GM10266 (cell line): ENCODE results near the gene HK1.
"Not testable (repeated sequence)": the region's sequence is repeated elsewhere in the genome, so short reads cannot be mapped to it uniquely, and the experiment has no call there.

Experiments
- DNase-seq: peaks from one replicate; pipeline ENCODE4 v3.0.0; 2012; ENCODE audit errors: extremely low spot score
- TF ChIP-seq, protein P1 (sequence below): IDR thresholded peaks from 2 replicates; pipeline ENCODE4 v1.5.1; 2012; ENCODE audit warnings: mild to moderate bottlenecking, low read depth; ENCODE audit not compliant: control insufficient read depth, insufficient read depth; ENCODE audit errors: missing control alignments

The HK1 gene

DNA sequence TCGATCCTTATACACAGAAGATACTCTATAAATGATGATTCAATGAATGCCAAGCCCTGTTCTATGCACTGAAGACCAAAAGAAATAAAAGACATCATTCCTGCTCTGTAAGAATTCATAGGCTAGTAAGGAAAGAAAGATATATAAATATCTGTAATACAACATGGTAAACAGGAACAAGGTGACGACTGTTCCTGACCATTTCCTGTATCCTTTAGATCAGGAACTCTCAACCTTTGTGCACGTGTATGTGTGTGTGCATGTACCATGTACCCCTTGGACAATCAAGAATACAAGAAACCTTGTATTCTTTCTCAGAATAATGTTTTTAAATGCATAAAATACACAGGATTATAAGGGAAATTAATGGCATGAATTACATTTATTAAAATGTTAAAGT lies 7.3 kb upstream of the HK1 start:
- TF ChIP-seq, protein P1, sequence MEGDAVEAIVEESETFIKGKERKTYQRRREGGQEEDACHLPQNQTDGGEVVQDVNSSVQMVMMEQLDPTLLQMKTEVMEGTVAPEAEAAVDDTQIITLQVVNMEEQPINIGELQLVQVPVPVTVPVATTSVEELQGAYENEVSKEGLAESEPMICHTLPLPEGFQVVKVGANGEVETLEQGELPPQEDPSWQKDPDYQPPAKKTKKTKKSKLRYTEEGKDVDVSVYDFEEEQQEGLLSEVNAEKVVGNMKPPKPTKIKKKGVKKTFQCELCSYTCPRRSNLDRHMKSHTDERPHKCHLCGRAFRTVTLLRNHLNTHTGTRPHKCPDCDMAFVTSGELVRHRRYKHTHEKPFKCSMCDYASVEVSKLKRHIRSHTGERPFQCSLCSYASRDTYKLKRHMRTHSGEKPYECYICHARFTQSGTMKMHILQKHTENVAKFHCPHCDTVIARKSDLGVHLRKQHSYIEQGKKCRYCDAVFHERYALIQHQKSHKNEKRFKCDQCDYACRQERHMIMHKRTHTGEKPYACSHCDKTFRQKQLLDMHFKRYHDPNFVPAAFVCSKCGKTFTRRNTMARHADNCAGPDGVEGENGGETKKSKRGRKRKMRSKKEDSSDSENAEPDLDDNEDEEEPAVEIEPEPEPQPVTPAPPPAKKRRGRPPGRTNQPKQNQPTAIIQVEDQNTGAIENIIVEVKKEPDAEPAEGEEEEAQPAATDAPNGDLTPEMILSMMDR: no peak

DNA sequence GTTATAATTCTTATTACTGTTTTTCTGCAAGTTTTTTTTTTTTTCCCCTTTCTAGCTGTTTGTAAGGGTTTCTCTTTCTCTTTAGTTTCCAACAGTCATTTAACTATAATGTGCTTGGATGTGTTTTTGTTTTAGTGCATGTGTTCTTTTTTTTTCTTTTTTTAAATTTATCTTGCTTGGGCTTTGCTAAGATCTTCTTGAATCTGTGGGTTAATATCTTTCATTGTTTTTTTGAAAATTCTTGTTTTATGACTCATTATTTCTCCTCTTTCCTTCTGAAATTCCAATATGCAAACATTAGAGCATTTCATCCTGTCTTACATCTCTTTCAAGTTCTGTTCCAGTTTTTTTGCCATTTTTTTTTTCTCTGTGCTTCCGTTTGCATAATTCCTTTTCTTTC lies 5.7 kb upstream of the HK1 start:
- TF ChIP-seq, protein P1: no peak
- no peak for DNase-seq

More for the DNA sequence above, 7.3 kb upstream of the HK1 start:
- no peak for DNase-seq

DNA sequence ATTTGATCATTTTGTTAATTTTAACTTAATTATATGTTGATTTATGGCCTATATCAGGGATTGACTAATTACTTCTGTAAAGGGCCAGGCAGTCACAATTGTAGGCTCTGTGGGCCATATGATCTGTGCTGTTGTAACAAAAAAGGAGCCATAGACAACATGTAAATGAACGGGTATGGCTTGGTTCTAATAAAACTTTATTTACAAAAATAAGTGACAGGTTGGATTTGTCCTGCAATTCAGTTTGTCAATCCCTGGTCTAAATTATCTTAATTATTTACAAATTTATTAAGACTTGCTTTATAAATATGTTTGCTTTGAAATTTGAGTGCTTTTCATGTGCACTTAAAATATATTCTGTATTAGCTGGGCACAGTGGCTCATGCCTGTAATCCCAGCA lies 2.9 kb upstream of the HK1 start:
- no peak for DNase-seq
- TF ChIP-seq, protein P1: no peak

DNA sequence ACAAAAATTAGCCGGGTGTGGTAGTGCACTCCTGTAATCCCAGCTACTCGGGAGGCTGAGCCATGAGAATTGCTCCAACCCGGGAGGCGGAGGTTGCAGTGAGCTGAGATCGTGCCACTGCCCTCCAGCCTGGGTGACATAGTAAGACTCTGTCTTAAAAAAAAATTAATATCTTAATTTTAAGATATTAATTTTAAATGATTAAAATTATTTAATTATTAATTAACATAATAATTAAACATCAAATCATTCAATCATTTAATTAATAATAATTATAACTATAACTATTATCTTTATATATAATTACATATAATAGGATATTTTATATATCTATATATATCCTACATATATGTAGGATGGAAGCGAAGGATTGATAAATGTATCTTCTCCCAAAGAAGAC lies 1.8 kb upstream of the HK1 start:
- TF ChIP-seq, protein P1: no peak
- no peak for DNase-seq

DNA sequence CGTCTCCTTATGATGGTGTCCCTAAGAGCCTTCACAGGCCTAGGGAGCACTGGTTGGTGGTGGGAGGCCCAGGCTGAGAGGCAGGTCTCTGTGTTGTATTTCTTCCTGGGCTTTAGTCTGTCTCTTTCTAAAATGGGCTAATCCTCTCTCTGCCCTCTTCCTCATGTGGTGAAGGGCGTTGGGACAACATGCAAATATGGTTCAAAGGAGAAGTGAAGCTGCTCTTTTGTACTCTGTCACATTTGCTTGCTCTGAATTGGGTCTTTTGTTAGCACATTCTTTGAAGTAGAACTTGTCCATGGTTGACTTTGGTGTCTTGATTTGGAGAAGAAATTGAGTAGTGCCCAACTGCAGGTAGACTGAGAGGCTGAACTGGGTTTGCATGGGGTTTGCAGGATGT lies 814 bp downstream of the HK1 start:
- TF ChIP-seq, protein P1: no peak
- DNase-seq: no peak

DNA sequence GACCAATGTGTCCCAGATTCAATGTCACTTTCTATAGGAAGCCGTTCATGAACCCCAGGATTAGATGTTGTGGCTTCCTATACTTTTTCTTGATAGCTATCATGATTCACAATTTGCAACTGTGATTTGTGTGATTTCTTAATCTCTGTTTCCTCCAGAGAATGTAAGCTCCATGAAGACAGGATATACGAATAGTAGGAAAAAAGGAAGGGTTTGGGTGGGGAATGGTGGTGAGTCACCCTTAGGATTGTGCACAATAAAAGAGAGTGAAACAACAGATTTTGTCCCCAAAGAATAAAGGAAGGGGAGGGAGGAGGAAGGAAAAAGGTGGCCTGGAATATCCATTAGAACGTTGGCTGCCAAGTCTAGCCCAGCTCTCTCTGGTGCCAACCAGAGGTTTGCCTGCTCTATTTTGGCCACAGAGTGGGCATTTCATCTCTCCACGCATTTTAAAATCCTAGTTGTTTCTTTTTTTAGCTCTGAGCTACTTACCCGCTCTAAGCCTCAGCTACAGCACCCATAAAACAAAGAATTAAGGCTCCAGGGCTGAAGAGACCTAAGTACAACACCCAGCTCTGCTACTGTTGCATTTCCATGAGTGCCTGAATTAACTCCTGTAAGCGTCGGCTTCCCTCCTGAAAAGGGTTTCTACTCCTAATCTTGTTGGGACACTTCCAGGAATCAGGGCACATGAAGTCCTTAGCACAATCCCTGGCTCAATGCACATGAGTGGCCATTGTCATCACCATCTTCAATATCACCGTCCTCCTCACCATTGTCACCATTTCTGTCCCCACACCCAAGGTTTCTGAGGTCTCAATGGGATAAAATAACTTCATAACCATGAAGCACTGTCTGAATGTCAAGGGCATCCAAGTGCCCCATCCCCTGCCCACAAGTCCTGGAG lies 3.5 kb downstream of the HK1 start:
- TF ChIP-seq, protein P1: no peak
- no peak for DNase-seq

DNA sequence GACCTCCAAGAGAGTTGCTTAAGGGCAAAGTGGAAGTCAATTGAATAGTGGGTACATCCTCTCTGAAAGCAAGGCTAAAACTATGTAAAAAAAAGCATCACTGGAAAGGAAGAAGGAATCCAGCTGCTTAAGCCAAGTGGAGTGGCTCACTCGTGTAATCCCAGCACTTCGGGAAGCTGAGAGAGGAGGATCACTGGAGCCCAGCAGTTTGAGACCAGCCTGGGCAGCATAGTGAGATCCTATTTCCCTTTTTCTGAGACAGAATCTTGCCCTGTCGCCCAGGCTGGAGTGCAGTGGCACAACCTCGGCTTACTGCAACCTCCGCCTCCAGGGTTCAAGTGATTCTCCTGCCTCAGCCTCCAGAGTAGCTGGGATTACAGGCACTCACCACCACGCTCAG lies 6.1 kb downstream of the HK1 start:
- not testable (repeated sequence) for DNase-seq
